Stimulated activated naive CD8-positive, alpha-beta T cell treated with anti-CD3 and anti-CD28 coated beads, Interleukin-15, amount 100 ng/mL, for 72 hours (primary cell): ENCODE measurements around the gene PHF20.
A peak's percentile ranks its signal among the peaks of the same experiment; 100 is the strongest.
"Not testable (repeated sequence)": the region's sequence is repeated elsewhere in the genome, so short reads cannot be mapped to it uniquely, and the experiment has no call there.

Experiments
- ATAC-seq: fragments of 150-1000 bp; cut with Tn5 transposase; 2 replicates; pipeline ENCODE4 v1.10.0; 2021; ENCODE audit warnings: mild to moderate bottlenecking, moderate library complexity
- DNase-seq, 2 donors: peaks; one replicate each; pipeline ENCODE4 v3.0.0; 2021 to 2022
- H3K27ac Mint-ChIP-seq, 2 donors: one replicate each; pipeline ENCODE4 v1.8.0; 2022; ENCODE audit warnings: mild to moderate bottlenecking in 2 of 2, mixed read lengths in 2 of 2, moderate library complexity in 2 of 2
- H3K27me3 Mint-ChIP-seq: one replicate; pipeline ENCODE4 v1.8.0; 2022; ENCODE audit warnings: mixed read lengths
- H3K4me1 Mint-ChIP-seq: one replicate; pipeline ENCODE4 v1.8.0; 2022; ENCODE audit warnings: mild to moderate bottlenecking, mixed read lengths
- H3K4me3 Mint-ChIP-seq, 2 donors: one replicate each; pipeline ENCODE4 v1.8.0; 2022; ENCODE audit warnings: mild to moderate bottlenecking in 2 of 2, mixed read lengths in 2 of 2, moderate library complexity in 1 of 2
- H3K9me3 Mint-ChIP-seq, 2 donors: one replicate each; pipeline ENCODE4 v1.8.0; 2022; ENCODE audit warnings: mixed read lengths in 2 of 2

PHF20 gene

GRCh38 chr20:35934050-35934449 lies 162.2 kb downstream of the PHF20 start:
- no peak for ATAC-seq
- no peak for DNase-seq
- Mint-ChIP-seq H3K4me1 (peaks cover 18% of the 10 kb centered on the region), H3K27ac (peak overlapping the region in 1 of 2 donors; percentile 70), H3K9me3 (no peaks in the 10 kb centered on the region), H3K27me3 (no peaks in the 10 kb centered on the region), H3K4me3 (no peak overlapping the region)

GRCh38 chr20:35939264-35939663 lies 167.4 kb downstream of the PHF20 start:
- peak overlapping the region in 1 of 2 donors; percentile 60 for H3K27ac Mint-ChIP-seq
- peaks cover 8% of the 10 kb centered on the region for H3K4me1 Mint-ChIP-seq
- DNase-seq (no peak), ATAC-seq (no peak)
- no peak overlapping the region for H3K4me3 Mint-ChIP-seq
- H3K27me3 Mint-ChIP-seq, result no peaks in the 10 kb centered on the region
- no peaks in the 10 kb centered on the region for H3K9me3 Mint-ChIP-seq

DNA sequence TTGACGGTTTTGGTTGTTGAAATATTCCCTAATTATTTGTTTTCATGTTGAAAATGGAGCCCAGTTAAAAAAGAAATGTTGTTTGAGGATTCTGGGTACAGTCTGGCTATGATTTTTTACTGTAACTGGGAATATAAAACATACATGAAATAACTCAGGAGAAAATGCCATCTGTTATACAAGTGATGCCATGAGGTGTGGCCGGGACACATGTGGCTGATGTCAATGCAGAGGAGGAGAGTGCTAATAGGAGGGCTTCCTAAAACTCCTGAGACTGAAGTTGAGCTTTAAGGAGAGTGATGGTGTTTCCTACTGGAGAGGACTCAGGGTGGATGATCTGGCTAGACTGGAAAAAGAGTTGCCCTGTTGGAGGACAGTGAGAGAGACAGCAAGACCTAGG lies 169.8 kb downstream of the PHF20 start:
- no peak for DNase-seq
- Mint-ChIP-seq H3K9me3 (no peaks in the 10 kb centered on the region), H3K4me1 (no peaks in the 10 kb centered on the region), H3K27ac (peak overlapping the region in 1 of 2 donors; percentile 42), H3K4me3 (no peak overlapping the region), H3K27me3 (no peaks in the 10 kb centered on the region)
- ATAC-seq, result no peak

GRCh38 chr20:35942243-35942642 lies 170.4 kb downstream of the PHF20 start:
- Mint-ChIP-seq H3K27me3 (no peaks in the 10 kb centered on the region), H3K27ac (peak overlapping the region; percentile 27 to 81), H3K9me3 (no peaks in the 10 kb centered on the region), H3K4me1 (no peaks in the 10 kb centered on the region), H3K4me3 (no peak overlapping the region)
- ATAC-seq, result no peak
- DNase-seq, result no peak

DNA sequence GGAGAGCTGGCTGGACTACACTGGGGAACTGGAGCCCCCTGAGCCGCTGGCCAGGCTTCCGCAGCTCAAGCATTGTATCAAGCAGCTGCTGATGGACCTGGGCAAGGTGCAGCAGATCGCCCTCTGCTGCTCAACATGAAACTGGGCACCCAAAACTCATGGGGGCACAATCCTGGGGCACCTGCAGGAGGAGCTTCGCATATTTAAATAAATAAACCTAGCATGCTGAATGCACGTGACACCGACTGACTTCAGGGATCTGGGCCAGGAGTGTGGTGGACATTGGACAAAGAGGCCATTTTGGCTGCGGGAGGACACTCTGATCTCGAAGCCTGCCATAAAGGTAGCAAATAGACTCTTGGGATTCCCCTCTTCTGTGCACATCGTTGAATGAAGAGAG lies 175.7 kb downstream of the PHF20 start:
- peaks cover 10% of the 10 kb centered on the region for H3K4me1 Mint-ChIP-seq
- no peaks in the 10 kb centered on the region for H3K27me3 Mint-ChIP-seq
- DNase-seq, result peak; percentile 30 to 35
- ATAC-seq, result peak; percentile 79
- no peaks in the 10 kb centered on the region for H3K9me3 Mint-ChIP-seq
- H3K27ac Mint-ChIP-seq, result no peak overlapping the region
- no peak overlapping the region for H3K4me3 Mint-ChIP-seq

- ATAC-seq (no peak), DNase-seq (no peak)
- Mint-ChIP-seq H3K27me3 (no peaks in the 10 kb centered on the region), H3K4me3 (no peak overlapping the region), H3K27ac (no peak overlapping the region), H3K4me1 (peaks cover 14% of the 10 kb centered on the region), H3K9me3 (no peaks in the 10 kb centered on the region)
These were observed 176.1 kb downstream of the PHF20 start for GRCh38 chr20:35947907-35948306.

- DNase-seq, result no peak
- no peaks in the 10 kb centered on the region for H3K9me3 Mint-ChIP-seq
- no peak overlapping the region for H3K27ac Mint-ChIP-seq
- ATAC-seq, result no peak
- H3K27me3 Mint-ChIP-seq, result no peaks in the 10 kb centered on the region
- no peak overlapping the region for H3K4me3 Mint-ChIP-seq
- peaks cover 15% of the 10 kb centered on the region for H3K4me1 Mint-ChIP-seq
These were observed 178.3 kb downstream of the PHF20 start for GRCh38 chr20:35950093-35950492.

GRCh38 chr20:35952080-35952479 lies 180.3 kb downstream of the PHF20 start:
- DNase-seq, H3K27me3 Mint-ChIP-seq, ATAC-seq, H3K9me3 Mint-ChIP-seq: not testable (repeated sequence)
- H3K4me1 Mint-ChIP-seq, result peaks cover 15% of the 10 kb centered on the region
- peak overlapping the region; percentile 99 for H3K4me3 Mint-ChIP-seq
- H3K27ac Mint-ChIP-seq, result peak overlapping the region in 1 of 2 donors; percentile 99

- ATAC-seq (no peak), DNase-seq (no peak)
- peaks cover 15% of the 10 kb centered on the region for H3K4me1 Mint-ChIP-seq
- H3K27me3 Mint-ChIP-seq, result no peaks in the 10 kb centered on the region
- peak overlapping the region; percentile 99 for H3K4me3 Mint-ChIP-seq
- H3K9me3 Mint-ChIP-seq, result no peaks in the 10 kb centered on the region
- peak overlapping the region; percentile 99 to 100 for H3K27ac Mint-ChIP-seq
These were observed 180.9 kb downstream of the PHF20 start for GRCh38 chr20:35952480-35953386.

GRCh38 chr20:35953387-35954199 lies 181.8 kb downstream of the PHF20 start:
- Mint-ChIP-seq H3K27ac (peak overlapping the region; percentile 99 to 100), H3K9me3 (peaks cover 1 to 2% of the 10 kb centered on the region in 2 donors)

GRCh38 chr20:35954200-35954906 lies 182.5 kb downstream of the PHF20 start, which contains the start of gene SCAND1:
Gene SCAND1, minus strand, starts transcription at chr20:35954502. Its CDS starts 218 bp downstream, at chr20:35954284.
- H3K4me1 Mint-ChIP-seq, result peaks cover 15% of the 10 kb centered on the region
- peak within 1 kb of the TSS; percentile 99 for H3K4me3 Mint-ChIP-seq
- peak within 1 kb of the TSS; percentile 99 to 100 for H3K27ac Mint-ChIP-seq
- no peaks in the 10 kb centered on the region for H3K27me3 Mint-ChIP-seq
- peak; percentile 93 for ATAC-seq
- peak; percentile 99 for DNase-seq
- H3K9me3 Mint-ChIP-seq, result peaks cover 9% of the 10 kb centered on the region in 2 donors

More at GRCh38 chr20:35953387-35954199, 181.8 kb downstream of the PHF20 start:
- ATAC-seq (peak; percentile 52), DNase-seq (peak; percentile 68 to 84)
- peaks cover 15% of the 10 kb centered on the region for H3K4me1 Mint-ChIP-seq
- peak overlapping the region; percentile 99 for H3K4me3 Mint-ChIP-seq
- no peaks in the 10 kb centered on the region for H3K27me3 Mint-ChIP-seq

- Mint-ChIP-seq H3K4me1 (peaks cover 15% of the 10 kb centered on the region), H3K9me3 (peaks cover 12 to 14% of the 10 kb centered on the region in 2 donors), H3K4me3 (peak overlapping the region; percentile 99), H3K27me3 (no peaks in the 10 kb centered on the region), H3K27ac (peak overlapping the region; percentile 99 to 100)
- peak in 1 of 2 donors; percentile 65 for DNase-seq
- ATAC-seq, result peak; percentile 20
These were observed 183.1 kb downstream of the PHF20 start for GRCh38 chr20:35954907-35955251.

DNA sequence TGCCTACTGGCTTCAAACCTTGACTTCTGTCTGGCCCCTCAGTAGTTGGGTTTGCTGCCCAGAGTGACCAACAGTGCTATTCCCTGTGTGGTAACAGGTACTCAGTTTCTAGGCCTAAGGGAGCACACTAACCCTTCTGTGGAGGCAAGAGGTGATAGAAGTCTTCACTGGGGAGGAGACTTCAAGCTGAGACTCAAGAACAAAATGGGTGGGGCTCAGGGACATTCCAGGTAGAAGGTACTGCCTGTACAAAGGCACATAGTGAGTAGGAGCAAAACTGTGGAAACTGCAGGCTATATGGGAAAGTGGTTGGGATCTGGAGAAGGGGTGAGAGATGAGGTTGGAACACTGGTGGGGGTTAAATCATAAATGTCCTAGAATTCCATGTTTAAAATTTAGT lies 184.8 kb downstream of the PHF20 start:
- no peak overlapping the region for H3K27ac Mint-ChIP-seq

GRCh38 chr20:35959291-35959690 lies 187.5 kb downstream of the PHF20 start:
- not testable (repeated sequence) for H3K27me3 Mint-ChIP-seq, ATAC-seq, H3K27ac Mint-ChIP-seq, H3K4me1 Mint-ChIP-seq, DNase-seq, H3K4me3 Mint-ChIP-seq
- H3K9me3 Mint-ChIP-seq, result peaks cover 12 to 14% of the 10 kb centered on the region in 2 donors

More for the DNA sequence above, 184.8 kb downstream of the PHF20 start:
- no peaks in the 10 kb centered on the region for H3K27me3 Mint-ChIP-seq
- peaks cover 12 to 14% of the 10 kb centered on the region in 2 donors for H3K9me3 Mint-ChIP-seq
- H3K4me1 Mint-ChIP-seq, result peaks cover 13% of the 10 kb centered on the region
- ATAC-seq (no peak), DNase-seq (no peak)
- no peak overlapping the region for H3K4me3 Mint-ChIP-seq

- H3K4me3 Mint-ChIP-seq, result no peak overlapping the region
- DNase-seq, result no peak
- no peaks in the 10 kb centered on the region for H3K27me3 Mint-ChIP-seq
- no peak overlapping the region for H3K27ac Mint-ChIP-seq
- peaks cover 8 to 9% of the 10 kb centered on the region in 2 donors for H3K9me3 Mint-ChIP-seq
- no peak for ATAC-seq
- H3K4me1 Mint-ChIP-seq, result no peaks in the 10 kb centered on the region
These were observed 192.1 kb downstream of the PHF20 start for GRCh38 chr20:35963878-35964277.
